A673 (cell line): ENCODE data around the gene TFAP2A. TPM values are rescaled to one million over a fixed set of nuclear protein-coding genes. Genes with fewer than 3 reads are reported as not detected.

ENCODE experiments used
- Bru-seq: library from RNA; stranded (reverse); fragments of 400-500 nt; gene quantifications from one replicate; lab custom pipeline; 2021; lab: Mats Ljungman, UMichigan
- BruChase-seq, 2 experiments: library from RNA; stranded (reverse); fragments of 400-500 nt; gene quantifications; one replicate each; lab custom pipeline; 2021; lab: Mats Ljungman, UMichigan
- BruUV-seq: library from RNA; stranded (reverse); fragments of 400-500 nt; replicated peaks from 2 replicates; lab custom pipeline; 2021; lab: Mats Ljungman, UMichigan
- CTCF ChIA-PET: fragments of 300-600 bp; sonication (Branson Sonifier 250); formaldehyde crosslinking; loops from one replicate; lab custom pipeline; 2022; ENCODE audit warnings: antibody characterized with exemption; lab: Charles Lee
- POLR2A ChIA-PET: fragments of 300-600 bp; sonication (Branson Sonifier 250); formaldehyde crosslinking; loops from one replicate; lab custom pipeline; 2022; ENCODE audit warnings: antibody characterized with exemption; ENCODE audit not compliant: low non-redundant PET; lab: Charles Lee
- DNase-seq: peaks from one replicate; pipeline ENCODE4 v3.0.0-alpha.2; 2015; ENCODE audit warnings: low spot score
- H3K27ac ChIP-seq: fragments of 200-600 bp; sonication (generic); 2 replicates; pipeline ENCODE4 v1.5.1; 2016; ENCODE audit warnings: mixed run types, low read depth, mild to moderate bottlenecking, mixed read lengths, antibody characterized with exemption, low read length; ENCODE audit not compliant: poor library complexity, severe bottlenecking
- H3K27me3 ChIP-seq: fragments of 200-600 bp; sonication (generic); replicated peaks from 2 replicates; pipeline ENCODE4 v1.6.1; 2017; ENCODE audit warnings: mixed run types, low read depth, mild to moderate bottlenecking, mixed read lengths, antibody characterized with exemption, low read length; ENCODE audit not compliant: insufficient read depth, poor library complexity
- H3K36me3 ChIP-seq: fragments of 200-600 bp; sonication (generic); 2 replicates; pipeline ENCODE4 v1.6.1; 2016; ENCODE audit warnings: mixed run types, mild to moderate bottlenecking, mixed read lengths, antibody characterized with exemption, low read length; ENCODE audit not compliant: insufficient read depth, poor library complexity, severe bottlenecking
- H3K4me1 ChIP-seq: fragments of 200-600 bp; sonication (generic); 2 replicates; pipeline ENCODE4 v1.6.1; 2017; ENCODE audit warnings: mixed run types, mild to moderate bottlenecking, mixed read lengths, antibody characterized with exemption, low read length; ENCODE audit not compliant: insufficient read depth, poor library complexity, severe bottlenecking
- H3K4me3 ChIP-seq: fragments of 200-600 bp; sonication (generic); 2 replicates; pipeline ENCODE4 v1.5.1; 2016; ENCODE audit warnings: low read depth, mixed run types, mild to moderate bottlenecking, mixed read lengths, low read length; ENCODE audit not compliant: poor library complexity, severe bottlenecking
- H3K9me3 ChIP-seq: fragments of 200-600 bp; sonication (generic); 2 replicates; pipeline ENCODE4 v1.6.1; 2016; ENCODE audit warnings: mixed run types, low read depth, mild to moderate bottlenecking, mixed read lengths, antibody characterized with exemption, low read length; ENCODE audit not compliant: poor library complexity, severe bottlenecking
- EZH2 ChIP-seq: fragments of 200-600 bp; sonication (generic); IDR thresholded peaks from 2 replicates; pipeline ENCODE4 v1.6.1; 2017; ENCODE audit warnings: borderline replicate concordance, low read depth, mild to moderate bottlenecking, mixed read lengths, antibody characterized with exemption, low read length; ENCODE audit not compliant: poor library complexity, severe bottlenecking
- intact Hi-C: fragments of 100-400 bp; cut with micrococcal nuclease; formaldehyde crosslinking; loops from one replicate; pipeline ENCODE4 v1.10.0; 2022; ENCODE audit not compliant: unreplicated experiment
- long read RNA-seq: library from polyadenylated mRNA; stranded (forward); transcript quantifications from one replicate; pipeline ENCODE4 v2.0.0, GENCODE V29; 2022
- total RNA-seq: library from RNA; stranded (reverse); gene quantifications from 2 replicates; pipeline ENCODE4 v1.2.3, GENCODE V29; 2021
- TF ChIP-seq, protein P1 (sequence below): fragments of 300-800, 200-600 bp; sonication (generic); conservative IDR thresholded peaks from 2 replicates; pipeline ENCODE4 v1.5.1; 2017; ENCODE audit warnings: low read depth, mild to moderate bottlenecking, antibody characterized with exemption, low read length, moderate library complexity, mixed read lengths

TFAP2A gene
- 19.1 and 19.3 TPM in 2 replicates for total RNA-seq
- percentile 75 among the genes with signal in this experiment for Bru-seq, nascent RNA
- BruChase-seq, experiment 1, labeled RNA remaining after a 2-hour chase = percentile 65 among the genes with signal in this experiment
- percentile 63 among the genes with signal in this experiment for BruChase-seq, experiment 2, labeled RNA remaining after a 6-hour chase
- long read RNA-seq, partial matches to known transcripts = 4 of 12 reads
- long read RNA-seq, other reads (novel, unspliced or antisense) = 3 of 12 reads

GRCh38 chr6:10414756-10415616 lies at the start of gene TFAP2A:
TFAP2A (minus strand) TSS chr6:10415074; CDS start chr6:10414991, 83 bp downstream.
- POLR2A ChIA-PET = interaction anchor here (0.6 to 0.7 kb wide), 3 partner anchors 14 to 661 kb away, joined by 3 to 9 read pairs (median 4); no protein-coding TSS in a partner anchor
- H3K27me3 ChIP-seq = no peaks in the 10 kb centered on the region
- H3K4me1 ChIP-seq = peaks cover 12% of the 10 kb centered on the region
- no peak within 1 kb of the TSS for H3K27ac ChIP-seq
- H3K36me3 ChIP-seq = no peaks in the 10 kb centered on the region
- peak; percentile 86 for DNase-seq
- H3K4me3 ChIP-seq = peak within 1 kb of the TSS; percentile 75
- no peaks in the 10 kb centered on the region for H3K9me3 ChIP-seq
- intact Hi-C loops = loop anchor here (2.0 to 5.0 kb wide), 4 partner anchors 168 to 1433 kb away; no protein-coding TSS in a partner anchor
- no peak for TF ChIP-seq EZH2
- TF ChIP-seq, protein P1, sequence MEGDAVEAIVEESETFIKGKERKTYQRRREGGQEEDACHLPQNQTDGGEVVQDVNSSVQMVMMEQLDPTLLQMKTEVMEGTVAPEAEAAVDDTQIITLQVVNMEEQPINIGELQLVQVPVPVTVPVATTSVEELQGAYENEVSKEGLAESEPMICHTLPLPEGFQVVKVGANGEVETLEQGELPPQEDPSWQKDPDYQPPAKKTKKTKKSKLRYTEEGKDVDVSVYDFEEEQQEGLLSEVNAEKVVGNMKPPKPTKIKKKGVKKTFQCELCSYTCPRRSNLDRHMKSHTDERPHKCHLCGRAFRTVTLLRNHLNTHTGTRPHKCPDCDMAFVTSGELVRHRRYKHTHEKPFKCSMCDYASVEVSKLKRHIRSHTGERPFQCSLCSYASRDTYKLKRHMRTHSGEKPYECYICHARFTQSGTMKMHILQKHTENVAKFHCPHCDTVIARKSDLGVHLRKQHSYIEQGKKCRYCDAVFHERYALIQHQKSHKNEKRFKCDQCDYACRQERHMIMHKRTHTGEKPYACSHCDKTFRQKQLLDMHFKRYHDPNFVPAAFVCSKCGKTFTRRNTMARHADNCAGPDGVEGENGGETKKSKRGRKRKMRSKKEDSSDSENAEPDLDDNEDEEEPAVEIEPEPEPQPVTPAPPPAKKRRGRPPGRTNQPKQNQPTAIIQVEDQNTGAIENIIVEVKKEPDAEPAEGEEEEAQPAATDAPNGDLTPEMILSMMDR = peak; percentile 65
- CTCF ChIA-PET = interaction anchor here (0.6 to 1.9 kb wide), 11 partner anchors 12 to 1911 kb away, joined by 3 to 18 read pairs (median 4); no protein-coding TSS in a partner anchor
- BruUV-seq = no TSS peak

- H3K27me3 ChIP-seq = no peaks in the 10 kb centered on the region
- no peak for TF ChIP-seq EZH2
- TF ChIP-seq, protein P1 = no peak
- POLR2A ChIA-PET = no interaction called here
- no peaks in the 10 kb centered on the region for H3K9me3 ChIP-seq
- intact Hi-C loops = no loop called here
- BruUV-seq = no TSS peak
- no peak overlapping the region for H3K4me3 ChIP-seq
- CTCF ChIA-PET = no interaction called here
- DNase-seq = no peak
- H3K4me1 ChIP-seq = no peaks in the 10 kb centered on the region
- no peak overlapping the region for H3K27ac ChIP-seq
- no peaks in the 10 kb centered on the region for H3K36me3 ChIP-seq
Measured at GRCh38 chr6:10463491-10464481, 48.9 kb upstream of the TFAP2A start.
